ENCODE data around the gene SMIM29.
A peak's percentile ranks its signal among the peaks of the same experiment; 100 is the strongest.

SMIM29 gene

DNA sequence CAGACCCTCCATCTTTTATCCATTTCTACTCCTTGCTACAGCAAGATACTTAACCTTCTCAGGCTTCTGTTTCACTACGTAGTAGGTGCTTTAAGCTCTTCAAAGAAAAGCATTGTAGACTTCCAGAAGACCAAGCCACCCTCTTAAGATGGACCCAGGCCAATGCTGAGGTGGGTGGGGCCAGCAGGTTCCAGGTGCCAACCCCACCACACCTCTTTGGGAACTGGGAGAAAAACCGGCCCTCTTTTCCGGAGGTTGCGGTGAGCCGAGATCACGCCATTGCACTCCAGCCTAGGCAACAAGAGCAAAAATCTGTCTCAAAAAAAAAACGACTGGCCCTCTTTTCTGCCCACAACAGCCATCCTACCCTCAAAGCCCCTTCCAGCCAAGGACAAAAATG lies 22.7 kb downstream of the SMIM29 start:
- no peak for DNase-seq (ENCODE audit: low spot score)

GRCh38 chr6:34225551-34225950 lies 23.3 kb downstream of the SMIM29 start:
- DNase-seq (ENCODE audit: low spot score), result no peak

DNA sequence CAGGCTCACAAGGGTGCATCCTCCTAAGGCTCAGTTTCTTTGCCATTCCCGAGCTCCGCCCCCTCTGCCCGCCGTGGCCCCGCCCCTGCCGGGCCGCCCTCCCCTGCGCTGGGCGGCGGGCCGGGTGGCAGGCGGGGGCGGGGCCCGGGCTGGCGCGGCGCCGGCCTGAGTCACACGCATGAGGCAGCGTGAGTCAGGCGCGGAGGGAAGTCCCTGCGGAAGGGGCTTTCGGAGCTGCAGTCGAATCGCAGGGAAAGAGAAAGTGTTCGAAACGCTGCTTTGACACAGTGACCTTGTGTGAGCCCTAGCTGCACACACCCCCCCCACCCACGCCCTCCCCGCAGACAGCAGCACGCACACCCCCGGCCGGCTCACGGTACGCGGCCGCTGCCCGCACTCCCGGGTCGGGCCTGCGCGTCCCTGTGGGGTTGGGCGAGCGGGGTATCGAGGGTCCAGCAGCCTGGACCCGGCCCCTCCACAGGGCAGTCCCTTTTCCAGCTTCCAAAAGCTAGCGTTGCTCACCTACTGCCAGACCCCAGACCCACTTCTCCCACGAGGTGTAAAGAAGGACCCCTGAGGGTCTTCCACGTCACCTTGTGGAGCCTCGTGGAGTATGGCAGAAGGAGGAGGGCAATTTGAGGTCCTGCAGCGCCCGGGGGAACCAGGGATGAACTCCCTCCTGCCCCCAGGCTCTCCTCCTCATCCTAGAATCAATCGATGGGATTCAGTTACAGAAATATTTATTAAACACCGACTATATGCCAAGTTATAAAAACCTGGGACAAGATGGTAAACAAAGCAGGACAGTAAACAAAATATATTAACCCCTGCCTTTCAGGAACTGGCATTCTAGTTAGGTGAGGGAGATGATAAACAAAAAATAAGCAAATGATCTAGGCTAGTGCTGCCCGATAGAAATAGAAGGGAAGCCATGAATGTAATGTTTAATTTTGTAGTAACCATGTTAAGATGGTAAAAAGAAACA lies 24.6 kb downstream of the SMIM29 start:
- peak; percentile 91 for DNase-seq (ENCODE audit: low spot score)

GRCh38 chr6:34223381-34223955 lies 25.3 kb downstream of the SMIM29 start:
- peak; percentile 66 for DNase-seq (ENCODE audit: low spot score)

GRCh38 chr6:34218691-34219090 lies 30.1 kb downstream of the SMIM29 start:
- no peak for DNase-seq (ENCODE audit: low spot score)

DNA sequence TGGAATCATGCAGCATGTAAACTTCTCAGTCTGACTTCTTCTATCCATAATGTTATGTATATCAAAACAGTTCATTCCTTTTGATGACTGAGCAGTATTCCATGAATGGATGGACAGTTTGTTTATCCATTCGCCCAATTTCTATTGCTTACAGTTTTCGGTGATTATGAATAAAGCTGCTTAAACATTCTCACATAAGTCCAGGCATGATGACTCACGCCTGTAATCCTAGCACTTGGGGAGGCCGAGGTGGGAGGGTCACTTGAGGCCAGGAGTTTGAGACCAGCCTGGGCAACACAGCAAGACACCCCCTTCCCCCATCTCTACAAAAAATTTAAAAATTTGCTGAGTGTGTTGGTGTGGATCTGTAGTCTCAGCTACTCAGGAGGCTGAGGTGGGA lies 35.0 kb downstream of the SMIM29 start:
- DNase-seq (ENCODE audit: low spot score), result no peak

GRCh38 chr6:34207695-34208443 lies 40.9 kb downstream of the SMIM29 start:
- no peak for DNase-seq (ENCODE audit: low spot score)

- DNase-seq (ENCODE audit: low spot score), result no peak
Observed at GRCh38 chr6:34206726-34207125, 42.1 kb downstream of the SMIM29 start.

- no peak for DNase-seq (ENCODE audit: low spot score)
Observed at GRCh38 chr6:34205916-34206315, 42.9 kb downstream of the SMIM29 start.

DNA sequence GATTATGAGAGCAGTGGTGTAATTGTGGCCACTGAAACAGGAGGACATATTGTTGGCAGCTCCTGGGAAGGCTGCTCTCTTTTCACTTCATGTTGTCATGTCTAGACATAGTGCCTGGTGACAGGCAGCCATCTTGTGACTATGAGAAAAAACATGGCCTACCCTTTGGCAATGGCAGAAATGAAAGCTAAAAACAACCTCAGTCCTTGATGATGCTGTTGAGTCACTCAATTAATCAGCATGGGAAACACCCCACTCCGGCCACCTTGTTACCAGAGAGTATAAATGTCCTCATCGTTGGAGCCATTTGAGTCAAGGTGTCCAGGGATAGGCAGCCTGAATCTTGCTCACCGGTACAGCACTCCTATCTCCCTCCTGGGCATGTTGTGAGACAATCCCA lies 43.3 kb downstream of the SMIM29 start:
- no peak for DNase-seq (ENCODE audit: low spot score)

GRCh38 chr6:34204693-34205092 lies 44.1 kb downstream of the SMIM29 start:
- no peak for DNase-seq (ENCODE audit: low spot score)

DNA sequence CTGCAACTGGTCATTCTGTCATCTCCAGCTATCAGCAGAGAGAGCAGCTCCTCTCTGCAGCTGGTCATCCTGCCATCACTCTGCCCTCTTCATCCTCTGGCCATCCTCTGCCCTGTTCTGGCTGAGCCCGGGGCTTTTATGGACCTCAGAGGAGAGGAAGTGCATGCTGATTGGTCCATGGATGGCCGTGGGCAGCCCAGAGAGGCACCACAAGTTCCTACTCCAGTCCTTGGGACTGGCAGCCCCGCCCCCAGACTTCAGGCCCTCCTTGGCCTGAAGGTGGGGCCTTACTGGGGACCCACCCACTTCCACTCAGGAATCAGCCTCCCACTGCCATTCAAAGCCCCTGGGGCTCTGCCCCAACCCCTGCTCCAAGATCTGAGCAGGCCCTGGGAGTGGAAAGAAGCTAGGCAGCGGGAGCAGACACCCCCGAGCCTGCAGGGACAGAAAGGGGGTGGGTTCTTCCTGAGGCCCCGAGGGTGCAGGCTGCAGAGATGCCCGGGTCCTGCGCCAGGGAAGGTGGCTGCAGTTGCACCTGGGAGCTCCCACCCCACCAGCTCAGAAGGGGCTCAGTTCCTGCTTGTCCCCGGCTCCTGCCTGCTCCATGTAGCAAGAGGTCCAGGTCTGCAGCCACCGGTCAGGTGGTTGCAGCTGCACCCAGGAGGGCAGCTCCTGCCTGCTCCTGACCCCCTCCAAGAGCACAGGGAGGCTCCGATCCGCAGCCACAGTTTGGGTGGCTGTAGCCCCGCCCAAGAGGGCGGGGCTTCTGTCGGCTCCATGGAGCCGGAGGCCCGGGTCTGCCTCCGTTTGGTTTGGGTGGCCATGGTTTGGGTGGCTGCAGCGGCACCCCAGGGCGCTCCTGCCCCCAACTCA lies 46.2 kb downstream of the SMIM29 start:
- DNase-seq (ENCODE audit: low spot score), result peak; percentile 64

DNA sequence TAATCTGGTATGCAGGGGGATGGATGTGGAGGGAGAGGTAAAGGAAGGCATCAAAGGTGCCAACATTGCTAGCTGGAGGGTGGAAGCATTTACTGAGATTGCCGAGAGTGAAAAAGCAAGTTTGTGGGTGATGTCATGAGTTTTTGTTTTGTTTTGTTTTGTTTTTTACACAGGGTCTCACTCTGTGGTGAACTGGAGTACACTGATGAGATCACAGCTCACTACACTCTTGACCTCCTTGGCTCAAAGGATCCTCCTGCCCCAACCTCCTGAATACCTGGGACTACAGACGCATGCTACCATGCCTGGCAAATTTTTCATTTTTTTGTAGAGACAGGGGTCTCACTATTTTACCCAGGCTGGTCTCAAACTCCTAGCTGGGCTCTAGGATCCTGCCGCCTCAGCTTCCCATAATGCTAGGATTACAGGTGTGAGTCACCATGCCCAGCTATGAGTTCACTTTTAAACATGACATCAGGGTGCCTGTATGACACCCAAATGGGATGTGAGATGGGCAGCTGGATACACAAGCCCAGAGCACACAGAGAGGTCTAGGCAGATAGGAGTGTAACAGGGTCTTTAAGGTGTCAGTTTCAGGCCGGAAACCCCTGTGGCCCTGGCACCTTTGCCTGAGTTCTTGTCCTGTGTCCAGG lies 47.2 kb downstream of the SMIM29 start:
- no peak for DNase-seq (ENCODE audit: low spot score)

- no peak for DNase-seq (ENCODE audit: low spot score)
Observed at GRCh38 chr6:34200340-34200971, 48.4 kb downstream of the SMIM29 start.

GRCh38 chr6:34196833-34197195 lies 52.0 kb downstream of the SMIM29 start:
- DNase-seq (ENCODE audit: low spot score), result no peak

Measured in ecto neural progenitor cell (in vitro differentiated cells).